ENCODE measurements around the gene MOSPD2. TPM values are rescaled to one million over a fixed set of nuclear protein-coding genes. Genes with fewer than 3 reads are reported as not detected.

MOSPD2 gene
- total and polyA plus RNA-seq, 10 of the 15 experiments (the other 5 are each of a cell fraction or from before 2014, with no cell fraction given): 4.9 to 14.7 (median 7.4) TPM

GRCh38 chrX:14936561-14936960 is 63.3 kb downstream of the MOSPD2 start:
- Histone ChIP-seq H3K4me2 (ENCODE audit: control insufficient read depth, insufficient read depth) (no peak overlapping the region), H3K4me1 (ENCODE audit: control insufficient read depth, insufficient read depth, low read length) (no peaks in the 10 kb centered on the region), H3K79me2 (ENCODE audit: control insufficient read depth, insufficient read depth, low read length) (no peaks in the 10 kb centered on the region), H3K9me3 (replicated peaks; ENCODE audit: control insufficient read depth, insufficient read depth, low read length) (no peaks in the 10 kb centered on the region), H3K4me3 (no peak overlapping the region), H3K9ac (ENCODE audit: control insufficient read depth, insufficient read depth, low read length) (no peak overlapping the region), H3K36me3 (ENCODE audit: control insufficient read depth in 2 of 2, insufficient read depth in 2 of 2, low read length in 1 of 2) (no peaks in the 10 kb centered on the region), H3K27me3 (replicated peaks in 1 of 2; ENCODE audit: control insufficient read depth in 2 of 2, insufficient read depth in 2 of 2, low read length in 1 of 2) (no peaks in the 10 kb centered on the region), H3K27ac (ENCODE audit: control insufficient read depth, insufficient read depth) (no peak overlapping the region), H2AFZ (ENCODE audit: control insufficient read depth, low read depth, low read length) (no peak overlapping the region), H4K20me1 (ENCODE audit: control insufficient read depth, insufficient read depth) (no peaks in the 10 kb centered on the region)
- ChIA-PET SMC1A (ENCODE audit: uncharacterized antibody, unreplicated experiment) (interaction anchor here (0.7 to 1.2 kb wide), 2 partner anchors 11 kb away, joined by 3 read pairs; no protein-coding TSS in a partner anchor), CTCF (no interaction called here), RAD21 (ENCODE audit: unreplicated experiment) (no interaction called here), POLR2A (no interaction called here)
- 13% methylated on average over 5 of the region's 5 CpGs for WGBS (ENCODE audit: insufficient coverage, insufficient replicate concordance, low lambda C conversion rate, missing lambda C conversion rate)
- intact Hi-C loops (cut with micrococcal nuclease; ENCODE audit: unreplicated experiment): no loop called here
- FAIRE-seq (no peak), DNase-seq (ENCODE audit: low read depth, low spot score) (no peak), ATAC-seq (peak; percentile 81)
- TF ChIP-seq SREBF1 (IDR thresholded peaks at IDR 0.05; ENCODE audit: low read length) (no peak), SPI1 (IDR thresholded peaks at IDR 0.05; ENCODE audit: borderline replicate concordance, insufficient read depth, low read depth, low read length) (peak; percentile 61; the same call in 1 of the 2 replicates), IKZF2 (IDR thresholded peaks at IDR 0.05) (peak; percentile 35 to 61; a peak in 2 of 4 replicates), DPF2 (IDR thresholded peaks at IDR 0.05) (0 out of 2 replicates have a peak, but pooled peaks have one; percentile 16), IKZF1 (conservative IDR thresholded peaks at IDR 0.05) (peak; percentile 56), RAD51 (IDR thresholded peaks at IDR 0.05) (no peak), EGR1 (IDR thresholded peaks at IDR 0.05; ENCODE audit: borderline replicate concordance in 1 of 2, low read depth in 2 of 2, low read length in 2 of 2) (0 out of 3 replicates have a peak, but pooled peaks of 1 of the 2 experiments have one; percentile 17)
- no TSS peak for BruUV-seq (replicated peaks)
- in situ Hi-C loops (cut with MboI): no loop called here

DNA sequence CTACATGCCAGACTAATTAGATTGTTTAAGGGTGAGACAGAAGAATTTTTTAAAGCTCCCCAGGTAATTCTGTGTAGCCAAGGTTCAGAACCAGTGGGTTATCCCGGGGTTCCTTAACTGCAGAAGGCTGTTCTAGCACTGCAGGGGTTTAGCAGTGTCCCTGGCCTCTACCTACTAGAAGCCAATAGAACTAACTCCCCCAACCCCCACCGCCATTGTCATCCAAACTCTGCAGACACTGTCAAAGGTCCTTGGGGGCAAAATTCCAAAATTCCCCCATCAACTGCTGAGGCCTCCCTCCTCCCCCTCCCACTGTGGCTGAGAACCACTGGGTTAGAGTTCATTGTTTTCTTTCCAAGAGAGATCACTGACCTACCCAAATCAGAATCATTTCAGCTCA is 66.4 kb downstream of the MOSPD2 start:
- no peak for FAIRE-seq
- Histone ChIP-seq H2AFZ (ENCODE audit: control insufficient read depth, low read depth, low read length) (no peak overlapping the region), H3K9me3 (replicated peaks; ENCODE audit: control insufficient read depth, insufficient read depth, low read length) (no peaks in the 10 kb centered on the region), H3K9ac (ENCODE audit: control insufficient read depth, insufficient read depth, low read length) (no peak overlapping the region), H3K27ac (ENCODE audit: control insufficient read depth, insufficient read depth) (no peak overlapping the region), H4K20me1 (ENCODE audit: control insufficient read depth, insufficient read depth) (no peaks in the 10 kb centered on the region), H3K36me3 (ENCODE audit: control insufficient read depth in 2 of 2, insufficient read depth in 2 of 2, low read length in 1 of 2) (no peaks in the 10 kb centered on the region), H3K4me1 (ENCODE audit: control insufficient read depth, insufficient read depth, low read length) (no peaks in the 10 kb centered on the region), H3K79me2 (ENCODE audit: control insufficient read depth, insufficient read depth, low read length) (no peaks in the 10 kb centered on the region), H3K4me2 (ENCODE audit: control insufficient read depth, insufficient read depth) (no peak overlapping the region), H3K4me3 (no peak overlapping the region), H3K27me3 (replicated peaks in 1 of 2; ENCODE audit: control insufficient read depth in 2 of 2, insufficient read depth in 2 of 2, low read length in 1 of 2) (no peaks in the 10 kb centered on the region)
- 22% methylated on average over 2 of the region's 2 CpGs for WGBS (ENCODE audit: insufficient coverage, insufficient replicate concordance, low lambda C conversion rate, missing lambda C conversion rate)
- ChIA-PET RAD21 (ENCODE audit: unreplicated experiment) (no interaction called here), POLR2A (no interaction called here), CTCF (no interaction called here), SMC1A (ENCODE audit: uncharacterized antibody, unreplicated experiment) (no interaction called here)
- intact Hi-C loops (cut with micrococcal nuclease; ENCODE audit: unreplicated experiment) (no loop called here), in situ Hi-C loops (cut with MboI) (no loop called here)
- no peak for ATAC-seq
- TF ChIP-seq NRF1 (conservative IDR thresholded peaks at IDR 0.05; ENCODE audit: low read depth, low read length): no peak
- no peak for TF ChIP-seq DPF2 (IDR thresholded peaks at IDR 0.05)
- no peak for DNase-seq (ENCODE audit: low read depth, low spot score)
- no TSS peak for BruUV-seq (replicated peaks)
